Breast epithelium (tissue), 4 donors: ENCODE data around the gene CCDC14. TPM values are rescaled to one million over a fixed set of nuclear protein-coding genes. Genes with fewer than 3 reads are reported as not detected.

Experiments
- DNase-seq, 2 donors: peaks; one replicate each; pipeline ENCODE4 v3.0.0-alpha.2; 2019; ENCODE audit warnings: low spot score in 2 of 2
- H3K27ac ChIP-seq, 2 donors: fragments of 200-600 bp; sonication (generic) in 1 of 2; one replicate each; pipeline ENCODE4 v1.5.1; 2016 to 2019; ENCODE audit warnings: mild to moderate bottlenecking in 1 of 2
- H3K27me3 ChIP-seq, 2 donors: fragments of 200-600 bp; sonication (generic) in 1 of 2; one replicate each; pipeline versions ENCODE4 v1.5.1 to v1.6.0; 2017 to 2019; ENCODE audit warnings: control low read depth in 1 of 2, mild to moderate bottlenecking in 1 of 2
- H3K36me3 ChIP-seq: fragments of 200-600 bp; one replicate; pipeline ENCODE4 v1.5.1; 2019
- H3K4me1 ChIP-seq, 2 donors: fragments of 200-600 bp; sonication (generic); one replicate each; pipeline ENCODE4 v1.5.1; 2016 to 2019; ENCODE audit warnings: control low read depth in 1 of 2
- H3K4me3 ChIP-seq, 3 donors: fragments of 200-600 bp; sonication (generic); 1 replicate in 2 of 3; 2 replicates in 1 of 3; pipeline ENCODE4 v1.5.1; 2016 to 2019; ENCODE audit warnings: mild to moderate bottlenecking in 3 of 3, moderate library complexity in 2 of 3
- H3K9me3 ChIP-seq, 2 donors: fragments of 200-600 bp; sonication (generic) in 1 of 2; one replicate each; pipeline ENCODE4 v1.5.1; 2016 to 2019; ENCODE audit warnings: control low read depth in 1 of 2
- CTCF ChIP-seq, 3 donors: fragments of 450-650 bp; IDR thresholded peaks; one replicate each; pipeline ENCODE4 v1.5.1; 2016 to 2017; ENCODE audit warnings: antibody characterized with exemption in 3 of 3, mild to moderate bottlenecking in 3 of 3, moderate library complexity in 3 of 3
- POLR2A ChIP-seq: fragments of 450-650 bp; IDR thresholded peaks from one replicate; pipeline ENCODE4 v1.6.1; 2016; ENCODE audit warnings: antibody characterized with exemption, mild to moderate bottlenecking, moderate library complexity
- POLR2AphosphoS5 ChIP-seq, 3 donors: sonication (generic); formaldehyde crosslinking; IDR thresholded peaks; one replicate each; pipeline ENCODE4 v1.6.1; 2017; ENCODE audit warnings: antibody characterized with exemption in 3 of 3
- intact Hi-C: fragments of 100-400 bp; cut with DNase I; formaldehyde crosslinking; loops from one replicate; pipeline ENCODE4 v1.15.1; 2023; ENCODE audit warnings: low total_unique reads
- total RNA-seq, 3 donors: library from RNA; depleted of rRNA; stranded (reverse); fragments of >200 nt; gene quantifications; one replicate each; pipeline ENCODE4 v1.1.0, GENCODE V29; 2016

The CCDC14 gene
- total RNA-seq, 3 donors from 2014 or later, result 43.2 to 94.7 (median 49.5) TPM

DNA sequence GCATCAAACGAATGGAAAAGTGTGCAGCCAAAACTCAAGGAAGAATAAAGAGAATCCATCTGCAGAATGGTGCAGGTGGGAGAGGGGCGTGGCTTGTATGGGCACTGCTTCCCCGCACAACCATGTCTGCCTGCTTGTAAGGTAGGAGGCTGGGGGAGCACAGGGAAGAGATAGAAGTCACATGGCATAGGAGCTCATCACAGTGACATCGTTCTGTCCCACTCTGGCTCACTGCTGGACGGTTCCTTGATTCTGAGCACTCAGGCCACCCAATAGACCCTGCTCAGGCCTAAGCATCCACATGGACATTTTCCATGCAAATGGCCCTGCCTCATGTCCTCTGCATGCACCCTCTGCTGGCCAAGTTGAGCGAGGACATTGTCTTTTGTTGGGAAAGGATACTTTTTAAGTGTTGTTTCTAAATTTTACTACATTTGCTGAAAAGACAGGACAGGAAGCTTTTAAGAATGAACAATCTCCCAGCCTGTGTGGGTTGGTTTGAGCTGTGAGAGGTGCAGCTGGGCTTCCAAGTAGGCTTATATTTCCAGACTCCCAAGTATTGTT is 79.9 kb downstream of the CCDC14 start:
- no peak for TF ChIP-seq POLR2A
- no peak for TF ChIP-seq POLR2AphosphoS5 (IDR thresholded peaks at IDR 0.05)
- TF ChIP-seq CTCF (IDR thresholded peaks at IDR 0.05), result no peak

DNA sequence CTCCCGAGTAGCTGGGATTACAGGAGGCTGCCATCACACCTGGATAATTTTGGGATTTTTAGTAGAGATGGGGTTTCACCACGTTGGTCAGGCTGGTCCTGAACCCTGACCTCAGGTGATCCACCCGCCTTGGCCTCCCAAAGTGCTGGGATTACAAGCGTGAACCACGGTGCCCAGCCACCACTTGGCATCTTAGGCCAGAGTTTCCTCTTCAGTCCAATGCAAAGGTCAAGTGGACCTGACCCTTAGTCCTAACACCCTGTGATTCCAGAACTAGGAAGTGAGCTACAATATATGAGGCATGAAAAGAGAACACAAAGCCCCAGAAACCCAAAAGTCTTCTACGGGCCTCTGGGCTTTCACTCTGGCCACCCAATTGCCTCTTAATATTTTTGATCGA is 82.2 kb downstream of the CCDC14 start:
- no peaks in the 10 kb centered on the region for H3K36me3 ChIP-seq
- H3K27me3 ChIP-seq, result no peaks in the 10 kb centered on the region
- DNase-seq, result no peak
- TF ChIP-seq CTCF (IDR thresholded peaks at IDR 0.05) (no peak), POLR2A (no peak), POLR2AphosphoS5 (IDR thresholded peaks at IDR 0.05) (no peak)
- no peak overlapping the region for H3K27ac ChIP-seq
- H3K4me3 ChIP-seq, result no peak overlapping the region
- intact Hi-C loops, result no loop called here
- H3K9me3 ChIP-seq, result no peaks in the 10 kb centered on the region
- no peaks in the 10 kb centered on the region for H3K4me1 ChIP-seq

More for the DNA sequence above, 79.9 kb downstream of the CCDC14 start:
- intact Hi-C loops, result no loop called here
- Histone ChIP-seq H3K36me3 (no peaks in the 10 kb centered on the region), H3K4me3 (no peak overlapping the region), H3K4me1 (no peaks in the 10 kb centered on the region), H3K27ac (no peak overlapping the region), H3K9me3 (no peaks in the 10 kb centered on the region), H3K27me3 (no peaks in the 10 kb centered on the region)
- no peak for DNase-seq

GRCh38 chr3:123877965-123878364 is 83.1 kb downstream of the CCDC14 start:
- DNase-seq, result no peak
- TF ChIP-seq CTCF (IDR thresholded peaks at IDR 0.05), result no peak
- no peak for TF ChIP-seq POLR2AphosphoS5 (IDR thresholded peaks at IDR 0.05)
- H3K9me3 ChIP-seq, result no peaks in the 10 kb centered on the region
- H3K4me1 ChIP-seq, result no peaks in the 10 kb centered on the region
- intact Hi-C loops, result no loop called here
- no peak overlapping the region for H3K4me3 ChIP-seq
- no peaks in the 10 kb centered on the region for H3K36me3 ChIP-seq
- H3K27ac ChIP-seq, result no peak overlapping the region
- H3K27me3 ChIP-seq, result no peaks in the 10 kb centered on the region

GRCh38 chr3:123877466-123877865 is 83.6 kb downstream of the CCDC14 start:
- H3K4me3 ChIP-seq, result no peak overlapping the region
- no peaks in the 10 kb centered on the region for H3K27me3 ChIP-seq
- no peaks in the 10 kb centered on the region for H3K36me3 ChIP-seq
- TF ChIP-seq POLR2A (no peak), POLR2AphosphoS5 (IDR thresholded peaks at IDR 0.05) (no peak), CTCF (IDR thresholded peaks at IDR 0.05) (no peak)
- H3K27ac ChIP-seq, result no peak overlapping the region
- DNase-seq, result no peak
- no peaks in the 10 kb centered on the region for H3K4me1 ChIP-seq
- no peaks in the 10 kb centered on the region for H3K9me3 ChIP-seq
- intact Hi-C loops, result no loop called here

DNA sequence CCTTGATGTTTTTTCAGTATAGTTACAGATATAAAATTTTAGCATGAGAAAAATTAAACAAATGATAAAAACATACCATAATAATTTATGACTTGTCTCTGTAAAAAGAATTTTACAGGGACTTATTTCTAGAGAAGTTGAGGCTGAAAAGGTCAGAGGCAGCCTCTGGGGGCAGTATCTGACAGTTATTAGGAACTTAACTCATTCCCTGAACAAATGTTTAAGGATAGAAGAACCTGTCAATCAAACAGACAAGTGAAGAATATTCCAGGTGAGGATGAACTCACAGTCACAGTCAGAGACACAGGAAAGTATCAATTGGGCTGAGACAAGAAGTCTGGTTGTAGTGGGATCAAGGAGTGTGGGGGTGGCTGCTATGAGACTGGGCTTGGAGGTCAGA is 84.2 kb downstream of the CCDC14 start:
- TF ChIP-seq CTCF (IDR thresholded peaks at IDR 0.05) (no peak), POLR2A (no peak), POLR2AphosphoS5 (IDR thresholded peaks at IDR 0.05) (no peak)
- Histone ChIP-seq H3K27me3 (no peaks in the 10 kb centered on the region), H3K27ac (no peak overlapping the region), H3K4me3 (no peak overlapping the region), H3K9me3 (no peaks in the 10 kb centered on the region), H3K36me3 (no peaks in the 10 kb centered on the region), H3K4me1 (no peaks in the 10 kb centered on the region)
- intact Hi-C loops, result no loop called here
- no peak for DNase-seq
